NCI-H748 (cell line): ENCODE data around the gene BLNK.

Source experiments
- DNase-seq: peaks from one replicate; lab custom pipeline; 2025; ENCODE audit not compliant: unreplicated experiment; lab: John Stamatoyannopoulos, UW

The BLNK gene

GRCh38 chr10:96263669-96264068 lies 7.7 kb downstream of the BLNK start:
- DNase-seq, result no peak

- no peak for DNase-seq
Measured at GRCh38 chr10:96263176-96263575, 8.2 kb downstream of the BLNK start.

- DNase-seq, result no peak
Measured at GRCh38 chr10:96261930-96262329, 9.4 kb downstream of the BLNK start.

GRCh38 chr10:96261132-96261531 lies 10.2 kb downstream of the BLNK start:
- DNase-seq, result no peak

GRCh38 chr10:96260014-96260413 lies 11.4 kb downstream of the BLNK start:
- DNase-seq, result no peak

GRCh38 chr10:96259150-96259549 lies 12.2 kb downstream of the BLNK start:
- DNase-seq, result no peak

GRCh38 chr10:96257944-96258343 lies 13.4 kb downstream of the BLNK start:
- no peak for DNase-seq

GRCh38 chr10:96255549-96256333 lies 15.6 kb downstream of the BLNK start:
- no peak for DNase-seq

GRCh38 chr10:96254976-96255375 lies 16.4 kb downstream of the BLNK start:
- no peak for DNase-seq

- DNase-seq, result no peak
Measured at GRCh38 chr10:96252730-96253129, 18.6 kb downstream of the BLNK start.

- no peak for DNase-seq
Measured at GRCh38 chr10:96250349-96250748, 21.0 kb downstream of the BLNK start.

- DNase-seq, result no peak
Measured at GRCh38 chr10:96249264-96249663, 22.1 kb downstream of the BLNK start.

- no peak for DNase-seq
Measured at GRCh38 chr10:96244354-96244753, 27.0 kb downstream of the BLNK start.

- no peak for DNase-seq
Measured at GRCh38 chr10:96243296-96243695, 28.1 kb downstream of the BLNK start.

GRCh38 chr10:96242822-96243221 lies 28.5 kb downstream of the BLNK start:
- no peak for DNase-seq

GRCh38 chr10:96238646-96239623 lies 32.4 kb downstream of the BLNK start:
- DNase-seq, result no peak

GRCh38 chr10:96236876-96237275 lies 34.5 kb downstream of the BLNK start:
- no peak for DNase-seq

GRCh38 chr10:96236090-96236478 lies 35.3 kb downstream of the BLNK start:
- no peak for DNase-seq

GRCh38 chr10:96235326-96236089 lies 35.9 kb downstream of the BLNK start:
- no peak for DNase-seq

GRCh38 chr10:96233959-96234358 lies 37.4 kb downstream of the BLNK start:
- DNase-seq, result no peak

- DNase-seq, result no peak
Measured at GRCh38 chr10:96230527-96230926, 40.8 kb downstream of the BLNK start.
